NCI-H510A (cell line): Measurements from ENCODE around the gene PSEN2.
A peak's percentile ranks its signal among the peaks of the same experiment; 100 is the strongest.

Source experiments
- DNase-seq: peaks from one replicate; lab custom pipeline; 2025; lab: John Stamatoyannopoulos, UW

PSEN2 gene

GRCh38 chr1:226865590-226865989 is 4.8 kb upstream of the PSEN2 start:
- no peak for DNase-seq

- DNase-seq = no peak
These were observed 2.9 kb upstream of the PSEN2 start for GRCh38 chr1:226867461-226868054.

GRCh38 chr1:226868726-226869125 is 1.7 kb upstream of the PSEN2 start:
- no peak for DNase-seq

- no peak for DNase-seq
These were observed 403 bp upstream of the PSEN2 start for GRCh38 chr1:226870026-226870400.

- no peak for DNase-seq
These were observed 1.4 kb downstream of the PSEN2 start for GRCh38 chr1:226871636-226872327.

GRCh38 chr1:226872437-226872836 is 2.0 kb downstream of the PSEN2 start:
- no peak for DNase-seq

- no peak for DNase-seq
These were observed 3.6 kb downstream of the PSEN2 start for GRCh38 chr1:226873771-226874578.

GRCh38 chr1:226874579-226875425 is 4.4 kb downstream of the PSEN2 start:
- no peak for DNase-seq

- peak; percentile 90 for DNase-seq
These were observed 5.4 kb downstream of the PSEN2 start for GRCh38 chr1:226875641-226876295.

- no peak for DNase-seq
These were observed 7.3 kb downstream of the PSEN2 start for GRCh38 chr1:226877669-226878068.

GRCh38 chr1:226880372-226881287 is 10.2 kb downstream of the PSEN2 start:
- DNase-seq = no peak

GRCh38 chr1:226881515-226882185 is 11.2 kb downstream of the PSEN2 start:
- DNase-seq = no peak

GRCh38 chr1:226882187-226882586 is 11.8 kb downstream of the PSEN2 start:
- DNase-seq = no peak

GRCh38 chr1:226882631-226883409 is 12.4 kb downstream of the PSEN2 start:
- no peak for DNase-seq

GRCh38 chr1:226883630-226884029 is 13.2 kb downstream of the PSEN2 start:
- DNase-seq = no peak

GRCh38 chr1:226884116-226884625 is 13.8 kb downstream of the PSEN2 start:
- DNase-seq = peak; percentile 30

- DNase-seq = peak; percentile 21
These were observed 14.8 kb downstream of the PSEN2 start for GRCh38 chr1:226884966-226885820.
